A549 (cell line): ENCODE measurements around the gene IRAG1. TPM values are rescaled to one million over a fixed set of nuclear protein-coding genes. Genes with fewer than 3 reads are reported as not detected.

Experiments
- ATAC-seq, 2 experiments: fragments of 200-7000 bp in 1 of 2; fragments of >200 bp in 1 of 2; cut with Nextera tagmentation in 1 of 2; cut with Tn5 transposase in 1 of 2; 3 replicates each; pipeline versions ENCODE4 v1.8.0 to v1.9.1; 2018 to 2020; ENCODE audit warnings: mild to moderate bottlenecking in 1 of 2, moderate library complexity in 1 of 2
- CTCF ChIA-PET: fragments of 300-600 bp; sonication (Branson Sonifier 250); formaldehyde crosslinking; extraction: SDS; loops from one replicate; lab custom pipeline; 2021; ENCODE audit warnings: antibody characterized with exemption, inconsistent platforms; lab: Yijun Ruan, JAX
- POLR2A ChIA-PET: fragments of 350-600 bp; formaldehyde crosslinking; extraction: SDS; loops from one replicate; lab custom pipeline; 2021; ENCODE audit warnings: antibody characterized with exemption, inconsistent platforms; lab: Yijun Ruan, JAX
- DNase-seq, 2 experiments: peaks; one replicate each; pipeline versions ENCODE4 v3.0.0 to v3.0.0-alpha.2; 2011 to 2016; ENCODE audit warnings: low read depth in 1 of 2, low spot score in 1 of 2
- FAIRE-seq: peaks from 2 replicates; lab custom pipeline; 2011; peaks lifted over from hg19 to GRCh38; lab: Jason Lieb, UNC
- H3K27ac ChIP-seq, 2 experiments: fragments of >200 bp; sonication (Bioruptor Twin); formaldehyde crosslinking; 3 replicates each; pipeline ENCODE4 v1.5.1; 2016 to 2017
- H3K4me1 ChIP-seq: fragments of >200 bp; sonication (Bioruptor Twin); formaldehyde crosslinking; 3 replicates; pipeline ENCODE4 v1.6.1; 2016
- H3K4me2 ChIP-seq: fragments of >200 bp; sonication (Bioruptor Twin); formaldehyde crosslinking; 3 replicates; pipeline ENCODE4 v1.6.1; 2016
- H3K4me3 ChIP-seq: fragments of >200 bp; sonication (Bioruptor Twin); formaldehyde crosslinking; 3 replicates; pipeline ENCODE4 v1.5.1; 2016
- H3K9me3 ChIP-seq: fragments of >200 bp; sonication (Bioruptor Twin); formaldehyde crosslinking; 3 replicates; pipeline ENCODE4 v1.6.1; 2016
- CBX2 ChIP-seq: fragments of 200-600 bp; sonication (generic); IDR thresholded peaks from 2 replicates; pipeline ENCODE4 v1.6.1; 2016; ENCODE audit warnings: low read depth, mild to moderate bottlenecking, borderline replicate concordance
- CHD4 ChIP-seq: fragments of 200-600 bp; sonication (generic); IDR thresholded peaks from 2 replicates; pipeline ENCODE4 v1.6.1; 2016; ENCODE audit warnings: antibody characterized with exemption, mild to moderate bottlenecking, borderline replicate concordance
- EHMT2 ChIP-seq: fragments of 200-600 bp; sonication (generic); IDR thresholded peaks from 2 replicates; pipeline ENCODE4 v1.6.1; 2016; ENCODE audit warnings: antibody characterized with exemption, low read depth, mild to moderate bottlenecking, moderate library complexity
- EP300 ChIP-seq, 2 experiments: fragments of >200 bp; sonication (Bioruptor Twin); formaldehyde crosslinking; IDR thresholded peaks; 2 replicates in 1 of 2; 3 replicates in 1 of 2; pipeline ENCODE4 v1.6.1; 2016 to 2017
- HOXB13 ChIP-seq: fragments of 250-450 bp; sonication (Bioruptor Pico); IDR thresholded peaks from 2 replicates; pipeline ENCODE4 v1.5.0; 2020; ENCODE audit warnings: low read depth, mild to moderate bottlenecking, moderate library complexity
- MYC ChIP-seq: IDR thresholded peaks from 2 replicates; pipeline ENCODE4 v1.6.1; 2012; ENCODE audit warnings: mild to moderate bottlenecking, inconsistent platforms, low read length, improper control_type of control experiment, borderline replicate concordance
- POLR2AphosphoS2 ChIP-seq: conservative IDR thresholded peaks from 2 replicates; pipeline ENCODE4 v1.6.1; 2012; ENCODE audit warnings: low read length, improper control_type of control experiment, inconsistent platforms
- RARB ChIP-seq: fragments of 250-450 bp; sonication (Bioruptor Pico); IDR thresholded peaks from 2 replicates; pipeline ENCODE4 v1.8.0; 2021; ENCODE audit warnings: mild to moderate bottlenecking, moderate library complexity
- RFX5 ChIP-seq: fragments of 450-650 bp; IDR thresholded peaks from 2 replicates; pipeline ENCODE4 v1.7.1; 2014; ENCODE audit warnings: antibody characterized with exemption, mild to moderate bottlenecking, moderate library complexity
- SMC3 ChIP-seq: fragments of >200 bp; sonication (Bioruptor Twin); formaldehyde crosslinking; IDR thresholded peaks from 3 replicates; pipeline ENCODE4 v1.6.1; 2018; ENCODE audit warnings: inconsistent platforms
- WGBS: methylation state at CpG from one replicate; pipeline ENCODE4 v1.1.6; 2017; ENCODE audit errors: missing lambda C conversion rate; 5-methylcytosine and 5-hydroxymethylcytosine counted together
- polyA plus RNA-seq, 4 experiments: library from polyadenylated mRNA; depleted of rRNA in 3 of 4; stranded (reverse); fragments of >200 nt; fragmentation: RNase III in 1 of 4; extraction: RNeasy Plus Mini Kit Qiagen cat#74134 plus additional on column Dnase treatment in 1 of 4; gene quantifications; 2 replicates in 3 of 4; 3 replicates in 1 of 4; pipeline ENCODE4 v1.2.3, GENCODE V29; 2011 to 2017
- TF ChIP-seq, protein P1 (sequence below): fragments of 200-600 bp; sonication (generic); IDR thresholded peaks from 2 replicates; pipeline ENCODE4 v1.6.1; 2016; ENCODE audit warnings: antibody characterized with exemption, mild to moderate bottlenecking, moderate library complexity
- TF ChIP-seq, protein P2 (sequence below): fragments of 450-650 bp; IDR thresholded peaks from 2 replicates; pipeline ENCODE4 v1.6.1; 2014; ENCODE audit warnings: antibody characterized with exemption
- TF ChIP-seq, protein P3 (sequence below): fragments of 250-450 bp; sonication (Bioruptor Pico); IDR thresholded peaks from 2 replicates; pipeline ENCODE4 v1.5.0; 2021; ENCODE audit warnings: mild to moderate bottlenecking, moderate library complexity, borderline replicate concordance

IRAG1 gene
- polyA plus RNA-seq, 2 of the 4 experiments (the other 2 are of a cell fraction) = 0.05 TPM; not detected in 1

DNA sequence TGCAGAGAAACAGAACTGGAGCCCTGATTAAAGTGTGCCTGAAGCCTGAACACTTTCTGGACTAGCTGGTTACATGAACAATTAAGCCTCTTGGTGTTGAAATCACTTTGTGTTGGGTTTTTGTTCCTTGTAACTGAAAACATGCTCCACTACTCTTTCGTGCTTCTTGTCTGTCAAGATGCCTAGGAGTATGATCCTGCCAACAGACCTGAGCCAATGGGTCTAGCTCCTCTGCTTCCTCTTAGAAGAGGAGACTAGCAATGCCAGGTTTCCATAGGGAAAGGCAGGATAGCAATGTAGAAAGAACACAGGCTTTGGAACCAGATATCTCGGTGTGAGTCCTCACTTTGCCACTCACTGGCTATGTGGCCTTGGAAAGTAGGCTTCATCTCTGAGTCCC lies 40.3 kb downstream of the IRAG1 start:
- TF ChIP-seq POLR2AphosphoS2 (no peak), CBX2 (no peak), CHD4 (no peak), RFX5 (no peak)
- H3K4me3 ChIP-seq = no peak overlapping the region
- no peak overlapping the region for H3K4me2 ChIP-seq
- H3K4me1 ChIP-seq = peaks cover 34% of the 10 kb centered on the region
- WGBS = 91% methylated on average over 2 of the region's 2 CpGs
- DNase-seq (no peak), ATAC-seq (no peak), FAIRE-seq (no peak)
- CTCF ChIA-PET = interaction anchor here (1.0 to 4.1 kb wide), 12 partner anchors 8 to 247 kb away, joined by 3 to 18 read pairs (median 4); partner anchors contain the start of genes IRAG1 and RNF141
- H3K9me3 ChIP-seq = no peaks in the 10 kb centered on the region
- 0 out of 6 replicates have a peak overlapping the region, but pooled peaks of 1 of the 2 experiments have one; percentile 29 for H3K27ac ChIP-seq
- POLR2A ChIA-PET = no interaction called here

DNA sequence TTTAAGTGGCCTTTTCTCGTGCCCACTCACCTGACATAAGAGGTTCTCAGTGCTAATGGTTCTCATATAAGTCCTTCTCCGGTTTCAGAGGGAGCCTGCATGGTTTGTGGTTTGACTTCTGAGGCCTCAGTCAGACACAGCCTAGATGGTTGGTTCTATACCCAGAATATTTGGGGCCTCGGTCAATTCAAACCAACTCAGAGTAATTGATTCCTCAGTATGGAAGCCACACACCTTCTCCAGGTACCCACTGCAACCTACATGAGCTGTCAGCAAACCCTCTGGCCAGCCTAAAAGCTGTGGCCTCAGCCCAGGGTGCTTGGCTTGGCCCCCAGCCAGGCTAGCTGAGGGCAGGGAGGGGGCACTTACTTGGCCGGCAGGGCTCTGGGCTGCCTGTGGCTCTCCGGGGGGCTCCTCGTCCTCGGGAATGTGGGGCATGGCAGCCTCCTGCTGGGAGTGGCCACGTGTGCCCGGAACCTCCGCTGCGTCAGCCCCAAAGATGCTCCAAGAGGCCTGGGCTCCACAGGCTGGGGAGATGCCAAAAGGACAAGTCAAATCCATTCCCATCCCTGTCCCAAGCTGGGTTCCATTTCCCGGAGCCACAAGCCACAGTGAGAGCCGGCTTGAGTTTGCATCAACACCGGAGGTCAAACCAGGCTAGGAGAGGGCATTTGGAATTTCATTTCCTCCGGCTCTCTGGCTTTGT lies 41.7 kb downstream of the IRAG1 start:
- ATAC-seq (no peak), DNase-seq (no peak), FAIRE-seq (no peak)
- Histone ChIP-seq H3K4me2 (no peak overlapping the region), H3K4me3 (no peak overlapping the region), H3K27ac (no peak overlapping the region), H3K9me3 (no peaks in the 10 kb centered on the region), H3K4me1 (peaks cover 28% of the 10 kb centered on the region)
- ChIA-PET CTCF (interaction anchor here (1.5 to 2.8 kb wide), 2 partner anchors 14 to 246 kb away, joined by 3 to 13 read pairs; no protein-coding TSS in a partner anchor), POLR2A (no interaction called here)
- TF ChIP-seq EHMT2 (no peak), HOXB13 (CRISPR knock-in tag) (no peak)
- TF ChIP-seq, protein P1, sequence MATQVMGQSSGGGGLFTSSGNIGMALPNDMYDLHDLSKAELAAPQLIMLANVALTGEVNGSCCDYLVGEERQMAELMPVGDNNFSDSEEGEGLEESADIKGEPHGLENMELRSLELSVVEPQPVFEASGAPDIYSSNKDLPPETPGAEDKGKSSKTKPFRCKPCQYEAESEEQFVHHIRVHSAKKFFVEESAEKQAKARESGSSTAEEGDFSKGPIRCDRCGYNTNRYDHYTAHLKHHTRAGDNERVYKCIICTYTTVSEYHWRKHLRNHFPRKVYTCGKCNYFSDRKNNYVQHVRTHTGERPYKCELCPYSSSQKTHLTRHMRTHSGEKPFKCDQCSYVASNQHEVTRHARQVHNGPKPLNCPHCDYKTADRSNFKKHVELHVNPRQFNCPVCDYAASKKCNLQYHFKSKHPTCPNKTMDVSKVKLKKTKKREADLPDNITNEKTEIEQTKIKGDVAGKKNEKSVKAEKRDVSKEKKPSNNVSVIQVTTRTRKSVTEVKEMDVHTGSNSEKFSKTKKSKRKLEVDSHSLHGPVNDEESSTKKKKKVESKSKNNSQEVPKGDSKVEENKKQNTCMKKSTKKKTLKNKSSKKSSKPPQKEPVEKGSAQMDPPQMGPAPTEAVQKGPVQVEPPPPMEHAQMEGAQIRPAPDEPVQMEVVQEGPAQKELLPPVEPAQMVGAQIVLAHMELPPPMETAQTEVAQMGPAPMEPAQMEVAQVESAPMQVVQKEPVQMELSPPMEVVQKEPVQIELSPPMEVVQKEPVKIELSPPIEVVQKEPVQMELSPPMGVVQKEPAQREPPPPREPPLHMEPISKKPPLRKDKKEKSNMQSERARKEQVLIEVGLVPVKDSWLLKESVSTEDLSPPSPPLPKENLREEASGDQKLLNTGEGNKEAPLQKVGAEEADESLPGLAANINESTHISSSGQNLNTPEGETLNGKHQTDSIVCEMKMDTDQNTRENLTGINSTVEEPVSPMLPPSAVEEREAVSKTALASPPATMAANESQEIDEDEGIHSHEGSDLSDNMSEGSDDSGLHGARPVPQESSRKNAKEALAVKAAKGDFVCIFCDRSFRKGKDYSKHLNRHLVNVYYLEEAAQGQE = no peak
- 87% methylated on average over 7 of the region's 15 CpGs for WGBS

DNA sequence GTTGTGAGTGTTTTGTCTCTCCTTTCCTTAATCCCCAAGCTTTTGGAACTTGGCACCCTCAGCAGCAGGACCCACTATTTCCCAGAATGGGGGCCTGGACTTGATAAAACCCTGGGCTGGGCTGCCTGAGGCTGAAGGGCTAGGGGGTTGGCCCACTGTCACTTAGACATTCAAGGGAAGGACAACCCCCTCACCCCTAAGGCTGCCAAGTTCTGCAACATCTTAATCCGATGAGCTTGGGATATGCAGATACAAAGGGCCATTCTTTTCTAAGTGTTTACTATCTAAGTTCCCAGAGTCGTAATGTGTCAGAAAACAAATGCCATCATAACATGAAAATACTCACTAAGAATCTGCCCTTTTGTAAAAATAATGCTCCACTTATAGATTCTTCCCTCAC lies 42.9 kb downstream of the IRAG1 start:
- TF ChIP-seq HOXB13 (CRISPR knock-in tag) (no peak), MYC (no peak), EP300 (IDR thresholded peaks at IDR 0.05) (no peak)
- TF ChIP-seq, protein P2, sequence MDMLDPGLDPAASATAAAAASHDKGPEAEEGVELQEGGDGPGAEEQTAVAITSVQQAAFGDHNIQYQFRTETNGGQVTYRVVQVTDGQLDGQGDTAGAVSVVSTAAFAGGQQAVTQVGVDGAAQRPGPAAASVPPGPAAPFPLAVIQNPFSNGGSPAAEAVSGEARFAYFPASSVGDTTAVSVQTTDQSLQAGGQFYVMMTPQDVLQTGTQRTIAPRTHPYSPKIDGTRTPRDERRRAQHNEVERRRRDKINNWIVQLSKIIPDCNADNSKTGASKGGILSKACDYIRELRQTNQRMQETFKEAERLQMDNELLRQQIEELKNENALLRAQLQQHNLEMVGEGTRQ = no peak
- Histone ChIP-seq H3K4me2 (no peak overlapping the region), H3K4me3 (no peak overlapping the region), H3K27ac (no peak overlapping the region), H3K9me3 (no peaks in the 10 kb centered on the region), H3K4me1 (peaks cover 23% of the 10 kb centered on the region)
- WGBS = 83% methylated on average over 2 of the region's 2 CpGs
- ATAC-seq = no peak
- ChIA-PET CTCF (interaction anchor here (1.0 to 1.5 kb wide), 3 partner anchors 15 to 136 kb away, joined by 3 to 4 read pairs (median 3); no protein-coding TSS in a partner anchor), POLR2A (no interaction called here)
- no peak for DNase-seq
- FAIRE-seq = no peak

DNA sequence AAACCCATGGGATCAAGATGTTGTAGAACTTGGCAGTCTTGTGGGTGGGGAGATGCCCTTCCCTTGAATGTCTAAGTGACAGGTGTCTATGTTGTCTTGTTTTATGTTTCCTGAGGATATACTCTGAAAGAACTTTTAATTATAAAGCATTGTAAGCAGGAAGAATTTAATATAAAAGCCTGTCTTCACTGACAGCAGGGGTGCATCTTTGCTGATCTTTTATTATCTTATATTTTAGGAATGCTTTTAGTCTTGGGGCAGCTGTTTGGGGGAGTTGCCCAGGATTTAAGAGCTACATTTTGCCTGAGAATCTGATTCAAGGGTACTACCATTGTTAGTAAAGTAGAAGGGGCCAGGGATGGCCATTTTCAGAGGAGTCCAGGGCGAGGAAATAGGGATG lies 43.4 kb downstream of the IRAG1 start:
- Histone ChIP-seq H3K4me2 (no peak overlapping the region), H3K9me3 (no peaks in the 10 kb centered on the region), H3K4me3 (no peak overlapping the region), H3K4me1 (peaks cover 18% of the 10 kb centered on the region), H3K27ac (no peak overlapping the region)
- TF ChIP-seq SMC3 (no peak), RARB (CRISPR knock-in tag) (no peak)
- TF ChIP-seq, protein P3, sequence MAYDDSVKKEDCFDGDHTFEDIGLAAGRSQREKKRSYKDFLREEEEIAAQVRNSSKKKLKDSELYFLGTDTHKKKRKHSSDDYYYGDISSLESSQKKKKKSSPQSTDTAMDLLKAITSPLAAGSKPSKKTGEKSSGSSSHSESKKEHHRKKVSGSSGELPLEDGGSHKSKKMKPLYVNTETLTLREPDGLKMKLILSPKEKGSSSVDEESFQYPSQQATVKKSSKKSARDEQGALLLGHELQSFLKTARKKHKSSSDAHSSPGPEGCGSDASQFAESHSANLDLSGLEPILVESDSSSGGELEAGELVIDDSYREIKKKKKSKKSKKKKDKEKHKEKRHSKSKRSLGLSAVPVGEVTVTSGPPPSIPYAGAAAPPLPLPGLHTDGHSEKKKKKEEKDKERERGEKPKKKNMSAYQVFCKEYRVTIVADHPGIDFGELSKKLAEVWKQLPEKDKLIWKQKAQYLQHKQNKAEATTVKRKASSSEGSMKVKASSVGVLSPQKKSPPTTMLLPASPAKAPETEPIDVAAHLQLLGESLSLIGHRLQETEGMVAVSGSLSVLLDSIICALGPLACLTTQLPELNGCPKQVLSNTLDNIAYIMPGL (CRISPR knock-in tag) = no peak
- CTCF ChIA-PET = interaction anchor here (0.7 to 1.5 kb wide), 6 partner anchors 13 to 136 kb away, joined by 3 to 6 read pairs (median 4); partner anchors contain the start of gene RNF141
- POLR2A ChIA-PET = no interaction called here
- DNase-seq (no peak), ATAC-seq (no peak), FAIRE-seq (no peak)
- WGBS = 86% methylated on average over 1 of the region's 1 CpG
